ENCODE measurements around the gene NFRKB. TPM values are rescaled to one million over a fixed set of nuclear protein-coding genes. Genes with fewer than 3 reads are reported as not detected.
"Not testable (repeated sequence)": the region's sequence is repeated elsewhere in the genome, so short reads cannot be mapped to it uniquely, and the experiment has no call there.

The NFRKB gene
- total RNA-seq, 1 experiment from 2014 or later: 3.6 TPM

DNA sequence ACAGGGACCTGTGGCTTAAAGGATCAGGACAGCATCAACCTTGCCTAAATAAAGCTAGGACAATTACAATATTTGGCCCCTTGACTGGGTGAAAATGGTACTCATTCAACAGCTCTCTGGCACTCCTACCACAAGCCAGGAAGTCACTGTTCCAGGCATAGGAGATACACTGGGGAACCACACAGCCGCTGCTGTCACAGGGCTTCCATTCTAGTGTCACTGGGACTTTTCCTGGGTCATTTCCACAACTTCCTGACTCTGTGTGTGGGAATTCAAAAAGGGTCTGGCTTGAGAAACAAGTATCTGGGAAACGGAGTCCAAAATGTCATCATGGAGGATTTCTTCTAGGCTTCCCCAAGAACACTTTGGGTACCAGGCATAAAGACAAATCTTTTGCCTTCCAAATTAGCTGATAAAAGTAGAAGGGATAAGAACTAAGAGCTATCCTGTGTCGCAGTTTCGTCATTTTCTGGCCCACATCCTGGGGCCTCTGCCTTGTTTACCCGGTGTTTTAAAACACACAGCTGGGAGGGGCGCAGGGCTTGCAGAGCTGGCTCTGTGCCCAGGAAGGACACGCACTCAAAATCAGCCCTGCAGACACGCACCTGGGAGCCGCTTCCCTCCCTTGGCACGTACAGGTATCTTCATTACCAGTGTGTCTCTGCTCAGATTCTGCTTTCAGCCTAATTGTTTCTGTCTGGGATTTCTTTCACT lies 41.7 kb downstream of the NFRKB start:
- DNase-seq (ENCODE audit: low read depth): no peak
- in situ Hi-C loops (cut with HindIII; ENCODE audit: low pct_unique_long_range_greater_than_20kb, low sequenced_read_pairs): no loop called here

DNA sequence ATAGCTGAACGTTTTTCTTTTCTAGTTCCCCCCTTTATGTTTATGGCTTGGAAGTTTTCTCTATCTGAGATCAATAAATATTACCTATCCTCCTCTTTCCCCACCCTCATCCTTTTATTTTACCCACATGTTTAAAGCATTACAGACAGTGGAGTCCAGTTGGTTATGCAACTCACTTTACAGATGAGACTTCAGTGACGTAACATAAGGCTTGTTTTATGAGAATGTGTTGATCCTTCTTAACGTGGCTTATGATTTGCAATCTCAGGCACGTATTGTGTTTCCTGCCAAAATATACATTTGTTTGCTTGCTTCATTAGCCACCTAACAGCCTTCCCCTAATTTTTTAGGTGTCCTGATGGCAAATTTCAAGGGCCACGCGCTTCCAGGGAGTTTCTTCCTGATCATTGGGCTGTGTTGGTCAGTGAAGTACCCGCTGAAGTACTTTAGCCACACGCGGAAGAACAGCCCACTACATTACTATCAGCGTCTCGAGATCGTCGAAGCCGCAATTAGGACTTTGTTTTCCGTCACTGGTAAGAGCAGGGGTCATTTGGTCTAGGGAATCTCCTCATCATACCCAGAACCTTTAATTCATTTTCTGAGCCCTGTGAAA lies 43.1 kb downstream of the NFRKB start:
- in situ Hi-C loops (cut with HindIII; ENCODE audit: low pct_unique_long_range_greater_than_20kb, low sequenced_read_pairs): no loop called here
- DNase-seq (ENCODE audit: low read depth): no peak

DNA sequence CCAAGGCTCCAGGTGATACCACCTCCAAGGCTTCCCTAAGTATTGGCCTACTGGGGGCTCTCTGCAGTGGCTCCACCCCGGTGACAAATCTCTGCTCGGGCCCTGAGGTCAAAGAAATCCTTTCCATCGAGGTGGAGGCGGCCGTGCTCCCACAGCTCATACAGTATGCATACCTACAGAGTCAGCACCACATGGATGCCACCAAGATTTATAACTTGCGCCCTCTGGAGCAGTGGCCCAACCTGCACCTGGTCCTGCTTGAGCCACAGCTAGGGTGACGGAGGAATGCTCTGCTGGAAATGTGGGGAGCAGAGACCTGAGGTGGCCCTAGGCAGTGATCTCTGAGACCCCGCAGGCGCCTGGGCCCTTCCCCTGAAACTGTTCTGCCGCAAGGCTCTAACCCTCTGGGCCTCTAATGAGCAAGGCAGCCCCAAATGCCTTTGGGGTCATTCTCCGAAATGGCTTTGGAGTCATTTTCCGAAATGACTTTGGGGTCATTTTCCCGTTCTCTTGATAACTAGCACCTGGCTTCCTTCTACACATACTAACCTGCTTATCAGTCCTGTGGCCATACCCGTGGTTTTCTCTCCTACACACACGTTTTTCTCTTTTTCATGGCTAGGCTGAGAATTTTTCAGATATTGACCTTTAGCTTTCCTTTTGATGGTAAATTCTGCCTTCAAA lies 45.8 kb downstream of the NFRKB start:
- DNase-seq (ENCODE audit: low read depth): no peak
- in situ Hi-C loops (cut with HindIII; ENCODE audit: low pct_unique_long_range_greater_than_20kb, low sequenced_read_pairs): no loop called here

DNA sequence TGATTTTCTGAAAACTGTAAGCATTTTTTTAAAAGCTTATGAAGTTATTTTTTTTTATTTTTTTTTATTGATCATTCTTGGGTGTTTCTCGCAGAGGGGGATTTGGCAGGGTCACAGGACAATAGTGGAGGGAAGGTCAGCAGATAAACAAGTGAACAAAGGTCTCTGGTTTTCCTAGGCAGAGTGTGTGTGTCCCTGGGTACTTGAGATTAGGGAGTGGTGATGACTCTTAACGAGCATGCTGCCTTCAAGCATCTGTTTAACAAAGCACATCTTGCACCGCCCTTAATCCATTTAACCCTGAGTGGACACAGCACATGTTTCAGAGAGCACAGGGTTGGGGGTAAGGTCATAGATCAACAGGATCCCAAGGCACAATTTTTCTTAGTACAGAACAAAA lies 48.0 kb downstream of the NFRKB start:
- DNase-seq (ENCODE audit: low read depth); in situ Hi-C loops (cut with HindIII; ENCODE audit: low pct_unique_long_range_greater_than_20kb, low sequenced_read_pairs): not testable (repeated sequence)

DNA sequence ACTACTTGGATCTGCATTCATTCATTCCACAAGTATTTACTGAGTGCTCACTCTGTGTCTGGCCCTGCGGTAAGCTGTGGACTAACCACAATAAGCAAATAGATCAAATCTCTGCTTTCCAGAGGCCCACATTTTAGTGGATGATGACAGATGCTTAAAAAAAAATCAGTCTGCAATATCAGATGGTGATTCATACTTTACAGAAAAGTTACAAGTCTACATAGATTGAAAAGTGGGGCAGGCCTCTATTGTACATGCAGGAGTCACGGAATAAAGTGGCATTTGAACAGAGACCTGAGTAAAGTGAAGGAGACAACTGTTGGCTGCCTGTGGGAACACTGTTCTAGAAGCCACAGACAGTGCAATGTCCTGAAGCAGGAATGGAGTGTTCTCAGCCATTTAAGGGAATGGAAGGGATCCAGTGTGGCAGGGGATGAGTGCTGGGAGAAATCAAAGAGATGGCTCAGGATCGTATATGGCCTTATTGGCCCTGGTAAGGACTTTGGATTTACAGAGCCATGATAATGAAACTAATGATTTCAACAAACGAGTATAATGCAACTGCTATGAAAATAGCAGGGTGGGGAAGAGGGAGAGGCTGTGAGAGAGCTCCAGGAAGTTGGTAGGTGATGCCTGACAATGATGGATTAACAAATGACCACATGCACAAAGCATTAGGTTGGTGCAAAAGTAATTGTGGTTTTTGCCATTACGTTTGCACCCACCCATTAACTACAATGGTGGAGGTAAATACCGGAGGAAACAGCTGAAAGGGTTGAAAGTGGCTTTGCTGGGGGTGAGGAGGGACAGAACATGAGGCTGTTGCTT lies 48.7 kb downstream of the NFRKB start:
- in situ Hi-C loops (cut with HindIII; ENCODE audit: low pct_unique_long_range_greater_than_20kb, low sequenced_read_pairs): no loop called here
- peak; percentile 83 for DNase-seq (ENCODE audit: low read depth)

Other genes starting within 250 kb of the NFRKB start
- gene TMEM45B, start 79.7 kb downstream of the NFRKB start, total RNA-seq (2014; rRNA removed; shearing (Covaris generic); ENCODE audit: low replicate concordance): 0.61 and 2.3 TPM in 2 replicates
- 0.70 and 1.5 TPM in 2 replicates for gene PRDM10, start 107.3 kb upstream of the NFRKB start, total RNA-seq (2014; rRNA removed; shearing (Covaris generic); ENCODE audit: low replicate concordance)
- 143 and 169 TPM in 2 replicates for gene APLP2, start 174.3 kb upstream of the NFRKB start, total RNA-seq (2014; rRNA removed; shearing (Covaris generic); ENCODE audit: low replicate concordance)